GM19238 (cell line): Measurements from ENCODE around the gene STAC.

Source experiments
- DNase-seq: peaks from one replicate; pipeline ENCODE4 v3.0.0; 2011; ENCODE audit warnings: low spot score; ENCODE audit not compliant: insufficient read length

Gene STAC

GRCh38 chr3:36380221-36381031 lies at the start of gene STAC:
TSS of gene STAC (plus strand) at chr3:36380504. CDS start at chr3:36380644, 140 bp downstream.
- DNase-seq, result no peak

- no peak for DNase-seq
These were observed 48.2 kb upstream of the STAC start for GRCh38 chr3:36332139-36332538.

GRCh38 chr3:36362216-36362615 lies 18.1 kb upstream of the STAC start:
- DNase-seq, result no peak

GRCh38 chr3:36362973-36363372 lies 17.3 kb upstream of the STAC start:
- no peak for DNase-seq

DNA sequence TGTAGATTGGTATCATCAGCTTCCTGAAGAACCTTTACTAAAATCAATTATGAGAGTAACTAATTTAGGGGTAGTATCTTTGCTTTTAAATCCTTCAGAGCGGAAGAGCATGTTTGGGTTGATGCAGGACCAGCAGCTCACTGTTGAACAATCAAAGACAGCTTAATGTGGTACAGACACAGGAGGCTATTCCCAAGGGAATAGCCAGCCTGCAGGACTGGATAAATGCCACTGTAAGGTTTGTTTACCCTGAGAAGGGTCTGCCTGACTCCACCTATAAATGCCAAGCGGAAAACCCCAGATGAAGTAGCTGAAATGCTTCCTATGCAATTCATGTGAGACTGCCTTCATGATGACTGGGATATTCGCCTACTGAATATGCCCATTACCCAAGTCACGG lies 16.0 kb upstream of the STAC start:
- DNase-seq, result no peak

- DNase-seq, result no peak
These were observed 14.5 kb upstream of the STAC start for GRCh38 chr3:36365829-36366228.

DNA sequence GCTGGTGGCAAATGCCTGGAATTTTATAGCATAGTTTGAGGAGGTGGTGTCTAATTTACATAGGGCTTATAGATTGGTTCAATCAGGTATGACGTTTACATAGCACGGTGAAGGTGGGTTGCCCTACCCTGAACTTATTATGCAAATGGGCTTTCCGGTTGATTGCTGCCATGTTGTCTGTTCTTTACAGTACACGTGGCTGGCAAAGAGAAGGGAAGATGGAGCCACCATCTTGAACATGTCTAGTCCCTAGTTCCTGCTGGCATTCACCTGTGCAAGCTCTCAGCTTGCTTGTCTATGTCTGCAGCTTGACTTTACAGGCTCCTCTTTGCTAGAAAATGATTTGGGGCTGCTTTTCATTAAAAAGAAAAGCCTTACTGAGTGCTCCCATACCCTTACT lies 14.0 kb upstream of the STAC start:
- no peak for DNase-seq

DNA sequence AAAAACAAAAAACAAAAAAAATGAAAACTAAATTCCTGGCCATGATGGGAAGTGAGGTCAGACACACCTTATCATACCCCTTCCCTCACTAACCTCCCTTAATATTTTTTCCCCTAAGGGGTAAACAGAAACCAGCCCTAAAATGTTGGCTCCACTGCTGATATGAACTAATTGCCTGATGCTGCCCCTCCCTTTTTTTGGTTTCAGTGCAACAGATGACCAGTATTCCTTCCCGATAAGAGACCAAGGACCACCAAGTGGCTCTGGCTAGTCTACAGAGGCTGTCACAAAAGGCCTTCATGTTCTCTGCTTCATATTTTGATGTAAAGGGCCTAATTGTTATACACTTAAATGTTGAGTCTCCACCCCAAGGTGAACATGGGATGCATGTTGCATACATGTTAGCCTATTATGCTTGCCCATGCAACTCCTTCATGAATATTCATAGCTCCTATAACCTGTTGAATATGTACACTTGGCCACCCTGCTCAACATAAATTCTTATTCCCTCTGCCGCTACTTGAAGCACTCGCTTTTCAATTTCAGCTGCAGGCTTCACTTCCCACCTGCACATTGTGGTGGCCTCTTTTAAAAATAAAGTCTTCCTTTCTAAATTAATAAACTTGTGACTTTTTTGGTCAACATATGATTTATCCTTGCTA lies 12.3 kb upstream of the STAC start:
- DNase-seq, result no peak

DNA sequence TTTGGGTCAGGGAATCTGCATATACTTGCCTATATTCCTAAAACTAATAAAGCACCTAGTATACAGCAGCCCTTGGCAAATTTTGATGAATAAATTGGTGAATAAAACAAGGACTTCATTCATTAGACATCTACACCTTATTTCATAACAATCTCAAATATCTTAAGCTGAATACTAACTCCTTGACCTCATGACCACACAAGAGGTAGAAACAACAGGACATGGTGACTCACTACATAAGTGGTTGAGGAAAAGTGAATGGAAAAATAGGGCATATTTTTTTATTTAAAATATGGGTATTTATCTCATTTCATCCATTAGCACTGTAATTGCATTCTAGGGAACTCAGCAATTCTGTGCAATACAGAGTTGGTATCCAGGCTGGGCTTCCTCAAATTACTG lies 7.8 kb upstream of the STAC start:
- DNase-seq, result no peak

- DNase-seq, result no peak
These were observed 7.2 kb upstream of the STAC start for GRCh38 chr3:36373084-36373483.

DNA sequence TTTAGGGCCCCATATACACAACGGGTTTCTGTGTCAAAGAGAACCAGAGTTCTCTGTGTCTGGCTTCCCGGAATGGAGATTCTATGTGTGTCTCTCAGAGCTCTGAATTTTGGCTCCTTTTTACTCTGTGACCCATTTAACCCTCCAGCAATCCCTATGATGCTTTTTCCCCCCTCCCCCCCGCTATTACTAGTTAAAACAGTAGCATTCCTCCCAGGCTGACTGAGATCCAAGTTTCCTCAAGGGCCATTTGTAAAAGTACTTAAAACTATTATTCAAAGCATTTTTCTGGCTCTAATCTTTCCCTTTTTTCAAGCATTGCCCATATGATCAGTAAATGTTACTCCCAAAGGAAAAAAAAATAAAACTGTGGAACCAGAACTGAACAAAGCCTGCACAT lies 6.6 kb upstream of the STAC start:
- DNase-seq, result no peak

DNA sequence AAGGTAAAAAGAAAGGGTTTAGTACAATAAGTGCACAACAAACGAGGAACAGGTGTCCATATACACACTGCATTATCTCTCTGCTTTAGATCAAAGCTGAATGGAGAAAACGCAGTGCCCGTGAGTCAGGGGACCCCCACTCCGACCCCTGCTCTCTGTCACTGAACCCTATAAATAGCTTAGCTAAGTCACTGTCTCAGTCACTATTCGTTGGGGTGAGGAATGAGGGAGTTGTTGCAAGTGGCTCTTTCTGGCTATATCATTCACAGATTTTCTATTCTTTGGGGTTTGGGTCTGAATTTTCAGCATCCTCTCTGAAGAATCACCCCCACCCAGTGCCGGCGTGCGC lies 458 bp upstream of the STAC start:
- DNase-seq, result no peak

- no peak for DNase-seq
These were observed 1.1 kb downstream of the STAC start for GRCh38 chr3:36381311-36381956.

GRCh38 chr3:36393563-36393962 lies 13.3 kb downstream of the STAC start:
- DNase-seq, result no peak

- DNase-seq, result no peak
These were observed 13.9 kb downstream of the STAC start for GRCh38 chr3:36394176-36394575.

DNA sequence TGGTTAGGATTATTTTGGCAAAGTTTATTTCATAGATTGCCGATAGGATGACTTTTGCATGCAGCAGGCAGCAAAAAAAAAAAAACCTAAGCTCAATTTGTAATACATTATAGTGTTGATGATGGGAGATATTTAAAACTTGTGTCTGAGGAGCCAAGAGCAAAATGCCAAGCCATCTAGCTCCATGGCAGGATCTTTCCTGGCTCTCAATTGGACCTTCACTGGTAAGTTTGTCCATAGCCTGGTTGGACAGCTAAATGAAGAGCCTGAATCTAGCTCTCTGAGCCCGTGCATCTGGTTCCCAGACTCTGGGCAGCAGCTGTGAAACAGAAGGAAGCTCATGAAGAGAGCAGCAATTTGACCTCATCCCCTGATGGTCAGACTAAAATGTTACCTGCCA lies 17.5 kb downstream of the STAC start:
- no peak for DNase-seq

- no peak for DNase-seq
These were observed 19.6 kb downstream of the STAC start for GRCh38 chr3:36399933-36400332.

GRCh38 chr3:36401056-36401455 lies 20.8 kb downstream of the STAC start:
- no peak for DNase-seq

- no peak for DNase-seq
These were observed 23.4 kb downstream of the STAC start for GRCh38 chr3:36403661-36404060.

- no peak for DNase-seq
These were observed 24.9 kb downstream of the STAC start for GRCh38 chr3:36405190-36405589.

DNA sequence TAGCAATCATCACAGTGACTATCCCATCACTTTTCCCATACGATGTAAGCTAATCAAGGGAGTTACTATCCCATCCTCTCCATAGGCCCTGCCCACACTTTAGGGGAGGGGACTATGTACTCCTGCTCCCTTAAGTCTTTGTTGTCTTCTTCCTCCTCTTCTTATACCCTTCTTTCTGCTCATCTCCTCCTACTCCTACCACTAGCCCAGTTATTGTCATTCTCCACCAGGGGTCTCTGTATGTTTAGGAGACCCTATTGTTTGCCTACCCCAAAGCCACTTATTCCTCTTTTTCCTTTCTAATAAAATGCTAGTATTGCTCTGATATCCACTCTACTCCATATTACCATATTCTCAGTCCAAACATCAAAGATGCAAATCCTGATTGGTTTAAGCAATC lies 27.8 kb downstream of the STAC start:
- no peak for DNase-seq

DNA sequence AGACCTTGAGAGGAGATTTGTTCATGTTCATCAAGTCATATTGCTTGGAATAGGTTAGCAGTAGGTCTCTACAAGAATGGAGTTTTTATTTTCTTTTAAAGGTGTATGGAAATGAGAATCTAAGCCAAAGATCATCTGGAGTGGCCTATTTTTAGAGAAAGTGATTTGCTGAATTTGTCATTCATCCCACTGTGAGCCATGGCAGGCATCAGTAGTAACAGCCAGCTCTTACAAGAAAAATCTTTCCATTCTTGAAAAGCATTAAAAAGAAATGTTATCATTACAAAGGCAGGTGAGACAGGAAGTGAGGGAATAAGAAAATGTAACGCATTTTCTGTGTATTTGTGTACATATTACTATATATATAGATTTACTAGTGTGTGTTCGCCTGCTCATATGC lies 29.6 kb downstream of the STAC start:
- no peak for DNase-seq

DNA sequence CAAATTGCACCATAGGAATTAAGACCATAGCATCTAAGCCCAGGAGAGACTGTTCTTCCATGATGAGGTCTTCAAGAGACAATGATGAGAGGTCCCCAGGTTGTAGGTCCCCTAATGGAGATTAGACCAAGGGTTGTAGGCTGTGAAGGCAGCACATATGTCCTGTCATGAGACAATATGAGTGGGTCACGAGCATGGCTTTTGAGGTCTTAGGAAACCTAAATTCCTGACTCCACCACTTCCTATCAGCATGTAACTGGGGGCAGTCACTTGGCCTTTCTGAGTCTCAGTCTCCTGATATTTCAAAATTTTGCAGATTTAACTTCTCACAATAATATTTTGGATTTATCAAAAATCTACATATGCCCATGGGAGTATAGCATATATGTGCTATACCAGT lies 31.3 kb downstream of the STAC start:
- no peak for DNase-seq
